ENCODE measurements around the gene SPACA4.
"Not testable (repeated sequence)": the region's sequence is repeated elsewhere in the genome, so short reads cannot be mapped to it uniquely, and the experiment has no call there.

Gene SPACA4

GRCh38 chr19:48618916-48619691 is 12.6 kb downstream of the SPACA4 start, which contains the start of the genes RPL18 and SPHK2:
RPL18 (minus strand) TSS chr19:48619178; CDS start chr19:48619143, 35 bp downstream.
SPHK2 (plus strand) TSS chr19:48619506; CDS start chr19:48620515, 1,009 bp downstream.
- DNase-seq (ENCODE audit: low spot score): peak; percentile 100

- DNase-seq (ENCODE audit: low spot score): no peak
These were observed 13.4 kb downstream of the SPACA4 start for GRCh38 chr19:48619692-48620585.

GRCh38 chr19:48623556-48624066 is 17.1 kb downstream of the SPACA4 start:
- no peak for DNase-seq (ENCODE audit: low spot score)

- DNase-seq (ENCODE audit: low spot score): peak; percentile 97
These were observed 17.6 kb downstream of the SPACA4 start for GRCh38 chr19:48624067-48624594.

DNA sequence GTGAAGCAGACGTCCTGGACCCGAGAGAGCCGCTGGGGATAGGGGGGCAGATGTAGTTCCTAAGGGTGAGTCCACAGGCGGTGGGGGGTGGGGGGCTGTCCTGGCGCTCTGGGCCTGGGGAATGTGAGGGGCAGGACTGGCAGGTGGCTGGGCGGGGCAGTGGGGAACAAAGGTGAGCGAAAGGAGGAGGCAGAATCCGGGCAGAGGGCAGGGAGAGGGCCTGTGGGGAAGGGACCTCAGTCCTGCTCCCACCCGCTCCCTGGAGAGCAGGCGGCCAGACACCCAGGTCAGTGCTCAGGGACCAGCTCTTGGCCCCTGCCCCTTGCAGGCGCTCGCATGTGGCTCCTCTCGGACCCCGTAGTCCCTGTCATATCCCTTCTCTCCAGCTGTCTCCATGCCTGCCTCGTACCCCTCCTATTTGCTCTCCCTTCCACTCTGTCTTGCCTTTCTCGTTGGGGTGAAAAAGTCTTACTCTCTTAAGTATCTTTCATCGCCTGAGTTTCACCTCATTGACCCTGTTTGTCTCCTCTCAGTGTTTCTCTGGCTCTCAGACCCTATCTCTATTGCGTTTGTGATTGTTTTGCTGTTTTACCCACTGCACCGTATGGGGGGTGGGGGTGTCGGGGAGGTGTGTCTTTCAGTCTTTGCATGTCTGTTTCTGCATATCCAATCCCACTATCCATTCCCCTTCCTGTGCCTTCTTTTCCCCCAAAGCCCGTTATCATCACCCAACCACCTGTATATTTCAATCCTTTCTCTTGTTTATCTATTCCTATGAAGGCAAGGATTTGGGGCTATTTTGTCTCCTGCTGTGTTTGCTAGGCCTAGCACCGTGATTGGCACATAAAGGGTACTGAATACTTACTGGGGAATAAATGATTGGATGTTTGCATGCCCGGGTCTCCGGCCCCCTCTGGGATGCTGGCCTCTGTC is 18.5 kb downstream of the SPACA4 start:
- no peak for DNase-seq (ENCODE audit: low spot score)

GRCh38 chr19:48625891-48626327 is 19.4 kb downstream of the SPACA4 start:
- DNase-seq (ENCODE audit: low spot score): no peak

DNA sequence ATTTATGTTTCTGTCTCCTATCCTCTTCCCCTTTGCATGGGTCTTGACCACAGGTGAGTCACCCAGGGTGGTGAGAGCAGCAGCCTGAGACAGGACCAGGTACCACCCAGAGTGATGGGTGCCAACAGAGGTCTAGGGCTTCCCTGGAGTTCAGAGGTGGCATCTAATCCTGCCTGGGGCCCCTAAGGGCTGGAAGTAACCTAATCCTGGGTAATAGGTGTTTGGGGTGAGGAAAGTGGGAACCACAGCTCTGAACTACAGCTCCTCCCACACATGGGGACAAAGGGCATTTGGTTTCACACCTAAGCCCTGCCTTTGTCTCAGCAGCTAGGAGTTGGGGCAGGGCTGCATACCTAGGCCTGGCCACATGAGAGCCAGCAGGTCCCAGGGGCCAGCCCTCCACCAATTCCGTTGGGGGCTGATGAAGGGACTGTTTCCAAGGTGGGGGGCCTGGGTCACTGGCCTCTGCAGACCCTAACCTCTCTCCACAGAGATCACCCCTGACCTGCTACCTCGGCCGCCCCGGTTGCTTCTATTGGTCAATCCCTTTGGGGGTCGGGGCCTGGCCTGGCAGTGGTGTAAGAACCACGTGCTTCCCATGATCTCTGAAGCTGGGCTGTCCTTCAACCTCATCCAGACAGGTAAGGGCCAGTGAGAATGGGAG is 20.8 kb downstream of the SPACA4 start:
- peak; percentile 86 for DNase-seq (ENCODE audit: low spot score)

- no peak for DNase-seq (ENCODE audit: low spot score)
These were observed 21.3 kb downstream of the SPACA4 start for GRCh38 chr19:48627865-48628314.

GRCh38 chr19:48628486-48629296 is 22.1 kb downstream of the SPACA4 start:
- DNase-seq (ENCODE audit: low spot score): no peak

GRCh38 chr19:48629297-48629598 is 22.7 kb downstream of the SPACA4 start:
- no peak for DNase-seq (ENCODE audit: low spot score)

DNA sequence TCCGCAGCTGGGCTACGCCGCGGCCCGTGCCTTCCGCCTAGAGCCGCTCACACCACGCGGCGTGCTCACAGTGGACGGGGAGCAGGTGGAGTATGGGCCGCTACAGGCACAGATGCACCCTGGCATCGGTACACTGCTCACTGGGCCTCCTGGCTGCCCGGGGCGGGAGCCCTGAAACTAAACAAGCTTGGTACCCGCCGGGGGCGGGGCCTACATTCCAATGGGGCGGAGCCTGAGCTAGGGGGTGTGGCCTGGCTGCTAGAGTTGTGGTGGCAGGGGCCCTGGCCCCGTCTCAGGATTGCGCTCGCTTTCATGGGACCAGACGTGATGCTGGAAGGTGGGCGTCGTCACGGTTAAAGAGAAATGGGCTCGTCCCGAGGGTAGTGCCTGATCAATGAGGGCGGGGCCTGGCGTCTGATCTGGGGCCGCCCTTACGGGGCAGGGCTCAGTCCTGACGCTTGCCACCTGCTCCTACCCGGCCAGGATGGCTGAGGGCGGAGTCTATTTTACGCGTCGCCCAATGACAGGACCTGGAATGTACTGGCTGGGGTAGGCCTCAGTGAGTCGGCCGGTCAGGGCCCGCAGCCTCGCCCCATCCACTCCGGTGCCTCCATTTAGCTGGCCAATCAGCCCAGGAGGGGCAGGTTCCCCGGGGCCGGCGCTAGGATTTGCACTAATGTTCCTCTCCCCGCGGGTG is 23.2 kb downstream of the SPACA4 start:
- no peak for DNase-seq (ENCODE audit: low spot score)

- DNase-seq (ENCODE audit: low spot score): no peak
These were observed 23.9 kb downstream of the SPACA4 start for GRCh38 chr19:48630296-48631063.

DNA sequence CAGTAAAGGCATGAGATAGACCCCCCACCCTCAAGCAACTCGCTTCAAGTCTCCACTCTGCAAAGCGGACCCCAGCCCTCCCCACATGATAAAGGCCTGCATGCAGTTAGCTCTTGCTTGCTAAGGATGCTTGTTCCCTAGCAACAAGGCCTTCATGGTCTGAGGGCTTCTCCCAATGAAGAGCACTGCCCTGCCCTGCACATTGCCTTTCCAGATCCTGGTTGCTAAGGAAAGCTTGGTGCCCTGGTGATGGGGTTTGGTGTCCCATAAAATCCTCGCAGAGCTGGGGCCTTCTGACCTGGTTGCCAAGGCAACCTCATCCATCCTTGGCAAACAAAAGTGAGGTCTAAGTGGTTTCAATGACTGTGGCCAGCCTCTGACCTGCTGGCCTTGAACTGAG is 24.7 kb downstream of the SPACA4 start:
- DNase-seq (ENCODE audit: low spot score): no peak

- not testable (repeated sequence) for DNase-seq (ENCODE audit: low spot score)
These were observed 25.7 kb downstream of the SPACA4 start for GRCh38 chr19:48632286-48632685.

DNA sequence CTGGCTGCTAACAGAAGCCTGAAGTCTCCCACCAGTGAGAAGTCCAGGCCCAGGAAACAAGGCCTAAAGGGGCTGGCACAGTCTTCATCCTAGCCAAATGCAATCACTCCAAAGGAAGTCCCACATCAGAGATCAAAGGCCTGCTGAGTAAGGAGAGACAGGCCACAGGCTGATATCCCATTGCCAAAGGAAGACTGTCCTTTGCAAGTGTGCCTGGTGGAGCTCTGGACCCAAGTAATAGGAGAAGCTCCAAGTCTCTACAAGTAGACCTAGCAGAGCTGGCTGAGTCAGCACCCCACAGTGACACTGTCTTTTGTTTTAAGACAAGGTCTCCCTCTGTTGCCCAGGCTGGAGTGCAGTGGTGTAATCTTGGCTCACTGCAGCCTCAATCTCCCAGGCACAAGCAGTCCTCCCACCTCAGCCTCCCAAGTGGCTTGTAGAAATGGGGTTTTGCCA is 26.2 kb downstream of the SPACA4 start:
- peak; percentile 69 for DNase-seq (ENCODE audit: low spot score)

GRCh38 chr19:48633148-48634035 is 26.9 kb downstream of the SPACA4 start:
- no peak for DNase-seq (ENCODE audit: low spot score)

DNA sequence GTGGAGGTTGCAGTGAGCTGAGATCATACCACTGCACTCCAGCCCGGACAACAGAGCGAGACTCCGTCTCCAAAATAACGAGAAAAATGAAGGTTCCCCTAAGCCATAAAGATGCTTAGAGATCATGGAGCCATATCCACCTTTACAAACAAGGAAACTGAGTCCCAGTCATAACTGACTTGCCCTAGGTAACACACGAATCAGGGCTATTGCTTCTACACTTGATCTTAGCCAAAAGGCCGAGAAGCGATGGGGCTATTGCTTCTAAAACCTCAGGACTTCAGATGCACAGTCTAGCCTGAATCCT is 27.4 kb downstream of the SPACA4 start:
- no peak for DNase-seq (ENCODE audit: low spot score)
